Nephron progenitor cell (in vitro differentiated cells): Measurements from ENCODE around the gene GPR171.

Experiments used
- DNase-seq: peaks from one replicate; pipeline ENCODE4 v3.0.0; 2021
- H3K27ac Mint-ChIP-seq: 2 replicates; pipeline ENCODE4 v1.8.0; 2021; ENCODE audit warnings: mild to moderate bottlenecking, moderate library complexity, mixed read lengths
- H3K27me3 Mint-ChIP-seq: 2 replicates; pipeline ENCODE4 v1.8.0; 2021; ENCODE audit warnings: mild to moderate bottlenecking, low read depth, mixed read lengths; ENCODE audit not compliant: poor library complexity
- H3K36me3 Mint-ChIP-seq: 2 replicates; pipeline ENCODE4 v1.8.0; 2021; ENCODE audit warnings: low read depth, mixed read lengths
- H3K4me1 Mint-ChIP-seq: 2 replicates; pipeline ENCODE4 v1.8.0; 2021; ENCODE audit warnings: mixed read lengths
- H3K4me3 Mint-ChIP-seq: 2 replicates; pipeline ENCODE4 v1.8.0; 2021; ENCODE audit warnings: mild to moderate bottlenecking, moderate library complexity, mixed read lengths
- H3K9me3 Mint-ChIP-seq: 2 replicates; pipeline ENCODE4 v1.8.0; 2021; ENCODE audit warnings: mild to moderate bottlenecking, moderate library complexity, mixed read lengths
- CTCF ChIP-seq: fragments of 200-600 bp; sonication (generic); IDR thresholded peaks from 2 replicates; pipeline ENCODE4 v1.5.0; 2021; ENCODE audit warnings: antibody characterized with exemption

The GPR171 gene

DNA sequence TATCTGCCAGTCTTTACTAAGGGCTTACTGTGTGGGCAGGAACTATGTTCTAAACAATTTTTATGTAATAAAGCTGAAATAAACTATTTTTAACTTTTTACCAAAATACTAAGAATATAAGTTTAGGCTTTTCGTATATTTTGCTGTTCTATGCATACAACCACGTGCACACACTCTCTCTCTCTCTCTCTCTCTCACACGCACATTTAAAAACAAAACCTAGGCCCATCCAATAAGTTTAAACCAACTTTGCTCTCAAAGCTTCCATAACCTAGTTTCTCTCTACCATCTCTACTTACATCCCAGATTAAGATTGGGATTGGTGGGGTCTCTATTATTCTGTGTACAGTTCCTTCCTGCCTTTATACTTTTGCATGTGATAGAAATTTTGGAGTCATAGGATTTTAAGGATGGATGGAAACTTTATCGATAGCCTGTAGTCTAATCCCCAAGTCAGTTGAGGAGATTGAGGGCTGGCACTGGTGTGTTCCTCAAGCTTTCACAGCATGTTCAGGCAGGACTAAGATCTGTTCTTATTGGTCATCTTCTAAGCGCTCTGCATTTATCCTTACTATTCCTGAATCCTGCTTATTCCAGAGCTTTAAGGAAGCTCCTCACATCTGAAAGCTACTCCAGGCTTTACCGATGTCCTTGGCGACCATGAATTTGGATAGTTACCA, 1.8 kb downstream of the GPR171 start:
- H3K9me3 Mint-ChIP-seq: no peaks in the 10 kb centered on the region
- no peak overlapping the region for H3K4me3 Mint-ChIP-seq
- H3K27ac Mint-ChIP-seq: peak overlapping the region; percentile 7
- H3K27me3 Mint-ChIP-seq: no peaks in the 10 kb centered on the region
- peaks cover under 1% of the 10 kb centered on the region for H3K4me1 Mint-ChIP-seq
- TF ChIP-seq CTCF: no peak
- H3K36me3 Mint-ChIP-seq: peaks cover 15% of the 10 kb centered on the region
- no peak for DNase-seq

DNA sequence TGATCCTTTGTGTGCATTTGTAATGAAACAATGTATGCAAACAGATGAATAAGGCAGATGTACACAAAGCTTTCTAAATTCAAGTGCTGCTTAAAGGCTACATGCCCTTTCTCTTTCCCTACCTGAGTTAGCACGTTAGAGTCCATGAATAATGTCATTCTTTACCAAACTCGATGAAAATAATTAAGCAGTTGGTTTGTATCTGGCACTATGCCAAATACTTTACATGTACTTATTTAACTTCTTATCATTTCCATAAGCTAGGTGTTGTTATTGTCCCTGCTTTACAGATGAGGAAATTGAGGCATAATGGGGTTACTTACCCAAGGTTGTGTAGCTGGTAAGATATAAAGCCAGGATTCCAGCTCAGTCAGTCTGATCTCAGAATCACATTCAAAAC, 2.4 kb downstream of the GPR171 start:
- no peak for TF ChIP-seq CTCF
- Mint-ChIP-seq H3K4me1 (peaks cover 7% of the 10 kb centered on the region), H3K36me3 (peaks cover 17% of the 10 kb centered on the region), H3K27me3 (no peaks in the 10 kb centered on the region), H3K9me3 (no peaks in the 10 kb centered on the region), H3K27ac (no peak overlapping the region), H3K4me3 (no peak overlapping the region)
- DNase-seq: no peak

GRCh38 chr3:151199554-151200438, 3.2 kb downstream of the GPR171 start:
- H3K27me3 Mint-ChIP-seq: no peaks in the 10 kb centered on the region
- H3K9me3 Mint-ChIP-seq: no peaks in the 10 kb centered on the region
- TF ChIP-seq CTCF: no peak
- DNase-seq: no peak
- H3K27ac Mint-ChIP-seq: no peak overlapping the region
- H3K36me3 Mint-ChIP-seq: peaks cover 17% of the 10 kb centered on the region
- peaks cover 9% of the 10 kb centered on the region for H3K4me1 Mint-ChIP-seq
- no peak overlapping the region for H3K4me3 Mint-ChIP-seq

DNA sequence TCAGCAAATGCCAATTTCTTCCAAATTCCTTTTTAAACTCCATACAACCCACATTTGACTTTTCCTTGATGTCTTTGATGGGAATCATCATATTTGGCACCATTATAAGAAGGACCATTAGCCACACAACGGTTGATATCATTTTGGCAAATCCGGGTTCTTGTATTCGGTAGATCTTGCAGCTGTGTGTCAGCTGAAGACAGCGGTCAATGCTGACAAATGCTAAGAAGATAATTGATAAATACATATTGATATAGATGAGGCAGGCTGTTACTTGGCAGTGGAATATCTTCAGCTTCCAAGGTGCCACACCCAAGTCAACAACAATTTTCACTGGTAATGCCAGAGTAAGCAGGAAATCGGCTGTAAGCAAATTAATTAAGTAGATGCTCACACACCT, 4.2 kb downstream of the GPR171 start:
- DNase-seq: no peak
- Mint-ChIP-seq H3K9me3 (no peaks in the 10 kb centered on the region), H3K4me1 (peaks cover 9% of the 10 kb centered on the region), H3K27ac (no peak overlapping the region), H3K27me3 (no peaks in the 10 kb centered on the region), H3K4me3 (no peak overlapping the region), H3K36me3 (peaks cover 25% of the 10 kb centered on the region)
- no peak for TF ChIP-seq CTCF

- peaks cover 9% of the 10 kb centered on the region for H3K4me1 Mint-ChIP-seq
- H3K36me3 Mint-ChIP-seq: peaks cover 30% of the 10 kb centered on the region
- no peaks in the 10 kb centered on the region for H3K27me3 Mint-ChIP-seq
- no peak overlapping the region for H3K4me3 Mint-ChIP-seq
- TF ChIP-seq CTCF: no peak
- no peak overlapping the region for H3K27ac Mint-ChIP-seq
- DNase-seq: no peak
- H3K9me3 Mint-ChIP-seq: no peaks in the 10 kb centered on the region
Observed at GRCh38 chr3:151197981-151198767, 4.8 kb downstream of the GPR171 start.
